A673 (cell line): Measurements from ENCODE around the gene EPRS1. TPM values are rescaled to one million over a fixed set of nuclear protein-coding genes. Genes with fewer than 3 reads are reported as not detected.

Experiments
- BruUV-seq: library from RNA; stranded (reverse); fragments of 400-500 nt; replicated peaks from 2 replicates; lab custom pipeline; 2021; lab: Mats Ljungman, UMichigan
- CTCF ChIA-PET: fragments of 300-600 bp; sonication (Branson Sonifier 250); formaldehyde crosslinking; loops from one replicate; lab custom pipeline; 2022; ENCODE audit warnings: antibody characterized with exemption; lab: Charles Lee
- POLR2A ChIA-PET: fragments of 300-600 bp; sonication (Branson Sonifier 250); formaldehyde crosslinking; loops from one replicate; lab custom pipeline; 2022; ENCODE audit warnings: antibody characterized with exemption; ENCODE audit not compliant: low non-redundant PET; lab: Charles Lee
- DNase-seq: peaks from one replicate; pipeline ENCODE4 v3.0.0-alpha.2; 2015; ENCODE audit warnings: low spot score
- H3K27ac ChIP-seq: fragments of 200-600 bp; sonication (generic); 2 replicates; pipeline ENCODE4 v1.5.1; 2016; ENCODE audit warnings: mixed run types, low read depth, mild to moderate bottlenecking, mixed read lengths, antibody characterized with exemption, low read length; ENCODE audit not compliant: poor library complexity, severe bottlenecking
- H3K27me3 ChIP-seq: fragments of 200-600 bp; sonication (generic); replicated peaks from 2 replicates; pipeline ENCODE4 v1.6.1; 2017; ENCODE audit warnings: mixed run types, low read depth, mild to moderate bottlenecking, mixed read lengths, antibody characterized with exemption, low read length; ENCODE audit not compliant: insufficient read depth, poor library complexity
- H3K36me3 ChIP-seq: fragments of 200-600 bp; sonication (generic); 2 replicates; pipeline ENCODE4 v1.6.1; 2016; ENCODE audit warnings: mixed run types, mild to moderate bottlenecking, mixed read lengths, antibody characterized with exemption, low read length; ENCODE audit not compliant: insufficient read depth, poor library complexity, severe bottlenecking
- H3K4me1 ChIP-seq: fragments of 200-600 bp; sonication (generic); 2 replicates; pipeline ENCODE4 v1.6.1; 2017; ENCODE audit warnings: mixed run types, mild to moderate bottlenecking, mixed read lengths, antibody characterized with exemption, low read length; ENCODE audit not compliant: insufficient read depth, poor library complexity, severe bottlenecking
- H3K4me3 ChIP-seq: fragments of 200-600 bp; sonication (generic); 2 replicates; pipeline ENCODE4 v1.5.1; 2016; ENCODE audit warnings: low read depth, mixed run types, mild to moderate bottlenecking, mixed read lengths, low read length; ENCODE audit not compliant: poor library complexity, severe bottlenecking
- H3K9me3 ChIP-seq: fragments of 200-600 bp; sonication (generic); 2 replicates; pipeline ENCODE4 v1.6.1; 2016; ENCODE audit warnings: mixed run types, low read depth, mild to moderate bottlenecking, mixed read lengths, antibody characterized with exemption, low read length; ENCODE audit not compliant: poor library complexity, severe bottlenecking
- EZH2 ChIP-seq: fragments of 200-600 bp; sonication (generic); IDR thresholded peaks from 2 replicates; pipeline ENCODE4 v1.6.1; 2017; ENCODE audit warnings: borderline replicate concordance, low read depth, mild to moderate bottlenecking, mixed read lengths, antibody characterized with exemption, low read length; ENCODE audit not compliant: poor library complexity, severe bottlenecking
- intact Hi-C: fragments of 100-400 bp; cut with micrococcal nuclease; formaldehyde crosslinking; loops from one replicate; pipeline ENCODE4 v1.10.0; 2022; ENCODE audit not compliant: unreplicated experiment
- total RNA-seq: library from RNA; stranded (reverse); gene quantifications from 2 replicates; pipeline ENCODE4 v1.2.3, GENCODE V29; 2021
- TF ChIP-seq, protein P1 (sequence below): fragments of 300-800, 200-600 bp; sonication (generic); conservative IDR thresholded peaks from 2 replicates; pipeline ENCODE4 v1.5.1; 2017; ENCODE audit warnings: low read depth, mild to moderate bottlenecking, antibody characterized with exemption, low read length, moderate library complexity, mixed read lengths

The EPRS1 gene
- total RNA-seq, 1 experiment from 2014 or later: 138 TPM

DNA sequence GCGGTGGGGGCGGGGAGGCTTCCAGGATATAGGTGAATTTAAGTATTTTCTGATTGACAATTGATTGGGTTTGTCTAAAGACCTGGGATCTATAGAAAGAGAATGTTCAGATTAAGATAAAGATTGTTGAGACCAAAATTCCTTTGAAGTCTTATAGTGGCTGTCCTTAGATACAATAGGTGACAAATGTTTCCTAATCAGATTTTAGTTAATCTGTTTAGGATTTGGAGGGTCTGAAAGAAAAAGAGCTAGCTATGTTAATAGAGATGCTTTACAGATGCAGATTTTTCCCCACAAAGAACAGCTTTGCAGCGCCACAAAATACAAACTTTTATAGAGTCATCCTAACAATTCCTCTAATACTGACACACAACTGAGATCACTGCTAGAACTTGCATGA is 14.6 kb upstream of the EPRS1 start:
- CTCF ChIA-PET: no interaction called here
- POLR2A ChIA-PET: no interaction called here
- no peaks in the 10 kb centered on the region for H3K4me1 ChIP-seq
- no peak overlapping the region for H3K27ac ChIP-seq
- no TSS peak for BruUV-seq
- no peak overlapping the region for H3K4me3 ChIP-seq
- DNase-seq: no peak
- intact Hi-C loops: no loop called here
- TF ChIP-seq, protein P1, sequence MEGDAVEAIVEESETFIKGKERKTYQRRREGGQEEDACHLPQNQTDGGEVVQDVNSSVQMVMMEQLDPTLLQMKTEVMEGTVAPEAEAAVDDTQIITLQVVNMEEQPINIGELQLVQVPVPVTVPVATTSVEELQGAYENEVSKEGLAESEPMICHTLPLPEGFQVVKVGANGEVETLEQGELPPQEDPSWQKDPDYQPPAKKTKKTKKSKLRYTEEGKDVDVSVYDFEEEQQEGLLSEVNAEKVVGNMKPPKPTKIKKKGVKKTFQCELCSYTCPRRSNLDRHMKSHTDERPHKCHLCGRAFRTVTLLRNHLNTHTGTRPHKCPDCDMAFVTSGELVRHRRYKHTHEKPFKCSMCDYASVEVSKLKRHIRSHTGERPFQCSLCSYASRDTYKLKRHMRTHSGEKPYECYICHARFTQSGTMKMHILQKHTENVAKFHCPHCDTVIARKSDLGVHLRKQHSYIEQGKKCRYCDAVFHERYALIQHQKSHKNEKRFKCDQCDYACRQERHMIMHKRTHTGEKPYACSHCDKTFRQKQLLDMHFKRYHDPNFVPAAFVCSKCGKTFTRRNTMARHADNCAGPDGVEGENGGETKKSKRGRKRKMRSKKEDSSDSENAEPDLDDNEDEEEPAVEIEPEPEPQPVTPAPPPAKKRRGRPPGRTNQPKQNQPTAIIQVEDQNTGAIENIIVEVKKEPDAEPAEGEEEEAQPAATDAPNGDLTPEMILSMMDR: no peak
- no peak for TF ChIP-seq EZH2
- H3K9me3 ChIP-seq: no peaks in the 10 kb centered on the region
- no peaks in the 10 kb centered on the region for H3K36me3 ChIP-seq
- H3K27me3 ChIP-seq: no peaks in the 10 kb centered on the region

DNA sequence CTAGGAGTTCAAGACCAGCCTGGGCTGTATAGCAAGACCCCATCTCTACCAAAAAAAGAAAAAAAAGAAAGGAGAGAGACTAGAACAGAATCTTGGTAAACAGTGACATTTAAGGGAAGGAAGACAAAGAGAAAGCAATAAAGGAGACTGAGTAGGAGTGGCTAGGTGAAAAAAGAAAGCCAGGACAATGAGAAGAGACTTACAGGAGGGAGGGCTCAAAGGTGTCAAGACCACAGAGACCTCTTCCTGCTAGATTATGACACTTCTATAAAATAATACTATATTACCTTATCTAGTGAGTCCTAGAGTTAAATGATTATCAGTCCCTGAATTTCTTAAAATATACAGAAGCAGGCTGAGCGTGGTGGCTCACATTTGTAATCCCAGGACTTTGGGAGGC is 10.1 kb upstream of the EPRS1 start:
- Histone ChIP-seq H3K4me1 (no peaks in the 10 kb centered on the region), H3K36me3 (no peaks in the 10 kb centered on the region), H3K9me3 (no peaks in the 10 kb centered on the region), H3K27me3 (no peaks in the 10 kb centered on the region), H3K27ac (no peak overlapping the region), H3K4me3 (no peak overlapping the region)
- TF ChIP-seq, protein P1: no peak
- TF ChIP-seq EZH2: no peak
- BruUV-seq: no TSS peak
- ChIA-PET CTCF (no interaction called here), POLR2A (no interaction called here)
- DNase-seq: no peak
- intact Hi-C loops: no loop called here

DNA sequence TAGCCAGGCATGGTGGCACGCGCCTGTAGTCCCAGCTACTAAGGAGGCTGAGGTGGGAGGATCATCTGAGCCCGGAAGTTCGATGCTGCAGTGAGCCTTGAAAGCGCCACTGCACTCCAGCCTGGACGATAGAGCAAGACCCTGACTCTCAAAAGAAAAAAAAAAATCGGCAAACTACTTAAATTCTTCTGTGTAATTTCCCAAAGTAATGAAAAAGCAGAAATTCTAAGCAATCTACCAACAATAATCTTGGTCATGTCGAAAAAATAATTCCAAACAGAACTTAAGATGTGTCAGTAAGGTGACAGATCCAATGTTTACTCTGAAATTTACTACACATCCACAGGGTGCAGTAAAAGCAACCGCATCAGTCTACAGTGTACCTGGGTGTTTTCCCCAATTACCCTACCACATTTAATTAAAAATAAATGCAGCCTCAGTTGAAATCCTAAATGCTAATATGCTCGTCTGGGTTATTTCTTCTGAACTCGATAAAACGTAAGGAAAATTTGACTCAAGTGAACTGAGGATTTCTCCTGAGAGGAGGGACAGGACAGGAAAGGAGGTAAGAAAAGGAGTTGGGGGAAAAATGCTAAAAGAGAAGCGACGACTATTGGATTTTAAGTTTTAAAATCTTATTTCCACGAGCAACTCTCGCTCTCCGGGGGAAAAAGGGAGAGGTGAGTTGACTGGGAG is 801 bp downstream of the EPRS1 start:
- Histone ChIP-seq H3K27me3 (no peaks in the 10 kb centered on the region), H3K9me3 (no peaks in the 10 kb centered on the region), H3K4me3 (peak overlapping the region; percentile 85), H3K27ac (peak overlapping the region; percentile 87), H3K36me3 (no peaks in the 10 kb centered on the region), H3K4me1 (peaks cover 7% of the 10 kb centered on the region)
- intact Hi-C loops: no loop called here
- peak; percentile 14 for DNase-seq
- no TSS peak for BruUV-seq
- ChIA-PET POLR2A (no interaction called here), CTCF (interaction anchor here (0.6 kb wide), 1 partner anchor 9 kb away, joined by 3 read pairs; no protein-coding TSS in a partner anchor)
- TF ChIP-seq EZH2: no peak
- TF ChIP-seq, protein P1: no peak
